ENCODE data around the gene GPR61.

GPR61 gene, protein sequence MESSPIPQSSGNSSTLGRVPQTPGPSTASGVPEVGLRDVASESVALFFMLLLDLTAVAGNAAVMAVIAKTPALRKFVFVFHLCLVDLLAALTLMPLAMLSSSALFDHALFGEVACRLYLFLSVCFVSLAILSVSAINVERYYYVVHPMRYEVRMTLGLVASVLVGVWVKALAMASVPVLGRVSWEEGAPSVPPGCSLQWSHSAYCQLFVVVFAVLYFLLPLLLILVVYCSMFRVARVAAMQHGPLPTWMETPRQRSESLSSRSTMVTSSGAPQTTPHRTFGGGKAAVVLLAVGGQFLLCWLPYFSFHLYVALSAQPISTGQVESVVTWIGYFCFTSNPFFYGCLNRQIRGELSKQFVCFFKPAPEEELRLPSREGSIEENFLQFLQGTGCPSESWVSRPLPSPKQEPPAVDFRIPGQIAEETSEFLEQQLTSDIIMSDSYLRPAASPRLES

DNA sequence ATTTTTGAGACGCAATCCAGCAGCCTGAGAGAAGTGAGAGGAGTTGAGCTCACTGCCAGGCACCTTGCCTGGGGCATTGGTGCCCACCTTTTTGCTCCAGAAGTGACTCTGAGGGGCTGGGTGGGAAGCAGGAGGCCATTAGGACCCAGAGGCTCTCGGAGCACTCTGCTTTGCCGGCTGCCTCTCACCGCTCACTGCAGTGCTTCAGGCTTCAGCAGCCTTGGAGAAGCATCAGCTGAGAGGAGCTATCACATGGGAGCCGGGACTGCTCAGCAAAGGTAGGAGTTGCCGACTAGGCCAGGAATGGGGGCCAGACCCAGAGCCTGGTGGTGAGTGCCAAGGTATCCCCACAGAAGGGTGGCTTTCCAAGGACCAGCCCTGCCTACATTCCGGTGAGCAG is at the start of gene GPR61:
TSS of gene GPR61 (plus strand) at position 197 of the 400 bp plus-strand sequence. CDS start 3,151 bp downstream, outside the sequence.
- DNase-seq: no peak

DNA sequence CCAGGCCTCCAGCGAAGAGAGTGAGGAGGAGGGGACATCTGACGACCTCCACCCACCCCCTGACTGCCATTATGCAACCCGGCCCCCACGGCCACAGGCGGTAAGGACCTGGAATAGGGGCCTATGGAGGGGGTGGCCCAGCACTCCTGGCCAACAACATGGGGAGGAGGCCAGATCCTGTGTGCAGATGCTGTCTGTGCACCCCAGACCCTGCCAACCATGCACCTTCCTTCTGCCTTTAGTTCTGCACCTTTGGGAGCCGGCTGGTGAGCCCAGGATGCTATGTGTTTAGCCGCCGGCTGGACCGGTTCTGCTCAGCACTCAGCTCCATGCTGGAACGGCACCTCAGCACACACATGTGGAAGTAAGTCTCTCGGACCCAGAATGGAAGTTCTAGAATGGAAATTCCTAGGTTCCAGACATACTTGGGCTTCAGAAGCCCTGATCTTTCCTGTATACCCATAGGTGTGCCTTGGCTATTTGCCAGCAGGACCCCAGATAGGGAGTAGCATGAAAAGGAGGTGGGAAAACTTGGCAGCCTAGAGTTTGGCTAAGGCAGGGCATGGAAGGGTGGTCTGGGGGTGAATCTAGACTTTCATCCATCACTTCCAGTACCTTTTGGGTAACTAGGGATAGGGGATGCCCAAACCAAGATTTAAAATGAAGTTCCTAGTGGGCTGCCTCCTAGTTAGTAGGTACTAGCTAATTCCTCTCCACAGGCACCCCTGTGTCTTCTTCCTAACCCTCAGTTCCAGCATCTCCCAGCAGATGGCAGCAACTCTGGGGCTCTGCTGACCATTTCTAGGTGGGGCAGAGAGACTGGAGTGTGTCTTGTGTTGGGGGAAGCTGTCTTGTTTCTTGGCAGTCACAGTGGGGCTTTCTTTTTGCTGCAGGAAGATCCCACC is 49.4 kb upstream of the GPR61 start:
- DNase-seq: peak; percentile 90

DNA sequence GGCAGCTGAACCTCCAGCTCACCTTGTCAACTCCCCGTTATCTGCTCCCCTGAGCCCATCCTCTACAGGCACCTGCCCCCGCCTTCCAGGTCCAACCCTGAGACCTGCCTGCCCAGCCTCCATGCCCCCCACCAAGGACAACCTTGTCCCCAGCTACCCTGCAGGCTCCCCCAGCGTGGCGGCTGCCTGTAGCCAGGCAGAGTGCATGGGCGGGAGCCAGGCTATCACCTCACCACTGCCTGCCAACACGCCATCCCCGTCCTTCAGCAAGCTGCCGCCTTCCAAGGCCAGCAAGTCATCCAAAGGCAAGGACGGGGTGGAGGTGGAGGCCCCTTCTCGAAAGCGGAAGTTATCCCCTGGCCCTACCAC is 48.8 kb upstream of the GPR61 start:
- no peak for DNase-seq

DNA sequence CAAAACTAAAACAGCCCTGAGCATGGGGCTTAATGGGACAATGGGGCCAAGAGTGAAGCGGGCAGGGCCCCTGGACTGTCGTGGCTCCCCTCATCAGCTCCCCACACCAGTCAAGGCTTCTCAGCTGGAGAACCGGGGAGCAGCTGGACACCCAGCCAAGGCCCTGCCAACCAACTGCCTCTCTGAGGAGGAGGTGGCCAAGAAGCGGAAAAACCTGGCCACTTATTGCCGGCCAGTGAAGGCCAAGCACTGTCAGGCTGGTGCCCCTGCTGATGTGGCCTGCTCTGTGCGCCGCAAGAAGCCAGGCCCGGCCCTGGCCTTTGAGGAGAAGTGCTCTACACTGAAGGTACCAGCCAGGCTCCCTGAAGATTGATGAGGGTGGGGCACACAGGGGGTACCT is 48.3 kb upstream of the GPR61 start:
- no peak for DNase-seq

DNA sequence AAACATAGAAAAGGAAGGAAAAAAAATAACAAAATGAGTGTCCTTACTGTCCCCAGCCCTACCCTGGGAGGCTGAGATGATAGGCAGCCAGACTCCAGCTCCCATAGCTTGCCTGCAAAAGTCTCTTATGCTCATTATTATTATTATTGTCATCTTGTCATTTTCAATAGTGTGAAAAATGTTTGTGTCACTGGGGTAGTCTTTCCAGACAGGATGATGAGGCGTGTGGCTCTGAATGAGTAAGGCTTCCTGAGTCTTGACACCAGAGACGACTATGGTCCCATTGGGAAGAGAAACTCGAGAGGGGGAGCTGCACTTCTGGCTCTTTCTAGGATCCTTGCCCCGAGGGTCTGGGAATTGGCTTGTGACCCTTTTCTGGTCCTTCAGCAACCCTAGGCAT is 46.9 kb upstream of the GPR61 start:
- DNase-seq: no peak

DNA sequence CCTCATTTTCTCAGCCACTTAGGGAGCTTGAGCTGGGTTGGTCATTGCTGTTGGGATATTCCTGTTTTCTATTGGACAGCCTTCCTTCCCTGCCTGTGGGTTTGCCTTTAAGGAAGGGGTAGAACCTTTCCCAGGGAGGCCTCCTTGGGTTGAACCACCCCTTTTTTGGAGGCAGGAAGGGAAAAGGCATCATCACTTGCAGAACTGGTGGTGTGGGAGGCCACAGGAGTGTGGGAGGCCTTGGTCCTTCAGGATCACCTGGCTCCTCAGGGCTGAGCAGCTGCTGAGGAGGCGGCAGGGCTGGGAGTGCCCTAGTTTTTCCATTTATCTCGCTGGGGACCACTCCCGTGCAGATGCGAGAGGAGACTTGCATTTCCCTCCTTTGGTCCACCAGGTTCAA is 46.4 kb upstream of the GPR61 start:
- DNase-seq: no peak

DNA sequence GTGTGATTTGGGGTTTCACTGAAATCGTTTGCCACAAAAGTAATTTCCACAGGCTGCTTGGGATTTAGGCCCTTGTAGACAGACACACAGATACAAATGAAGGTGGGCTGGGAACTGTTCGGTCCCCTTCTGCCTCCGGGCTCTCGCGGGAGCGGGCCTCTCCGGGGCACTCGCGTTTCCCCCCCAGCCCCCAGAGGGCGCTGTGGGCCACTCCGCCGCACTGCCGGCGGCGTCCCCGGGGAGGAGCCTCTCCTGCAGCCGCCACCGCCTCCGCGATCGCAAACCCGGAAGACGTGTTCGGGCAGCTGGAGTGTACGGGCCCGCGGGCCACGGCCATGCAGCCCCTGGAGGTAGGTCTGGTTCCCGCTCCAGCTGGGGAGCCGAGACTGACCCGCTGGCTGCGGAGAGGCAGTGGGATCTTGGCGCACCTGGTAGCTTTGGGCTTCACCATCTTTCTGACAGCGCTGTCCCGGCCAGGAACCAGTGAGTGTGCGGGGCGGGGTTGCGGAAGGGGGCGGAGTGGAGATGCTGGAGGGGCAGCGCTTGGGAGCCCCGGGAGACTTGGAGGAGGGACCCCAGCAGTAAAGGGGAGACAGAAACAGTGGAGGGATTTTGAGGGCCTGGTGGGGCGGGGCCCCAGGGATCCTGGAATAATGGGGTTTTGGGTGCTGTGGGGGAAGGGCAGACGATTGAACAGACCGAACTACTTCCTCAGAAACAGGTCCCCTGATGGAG is 45.7 kb upstream of the GPR61 start, which contains the start of gene CYB561D1:
TSS of gene CYB561D1 (plus strand) at position 290 of the 735 bp plus-strand sequence. CDS start at position 336, 46 bp downstream.
- DNase-seq: peak; percentile 96

DNA sequence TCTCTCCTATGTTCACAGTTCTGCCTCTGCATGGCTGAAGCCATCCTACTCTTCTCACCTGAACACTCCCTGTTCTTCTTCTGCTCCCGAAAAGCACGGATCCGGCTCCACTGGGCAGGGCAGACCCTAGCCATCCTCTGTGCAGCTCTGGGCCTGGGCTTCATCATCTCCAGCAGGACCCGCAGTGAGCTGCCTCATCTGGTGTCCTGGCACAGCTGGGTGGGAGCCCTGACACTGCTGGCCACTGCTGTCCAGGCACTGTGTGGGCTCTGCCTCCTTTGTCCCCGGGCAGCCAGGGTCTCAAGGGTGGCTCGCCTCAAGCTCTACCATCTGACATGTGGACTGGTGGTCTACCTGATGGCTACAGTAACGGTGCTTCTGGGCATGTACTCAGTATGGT is 43.9 kb upstream of the GPR61 start:
- no peak for DNase-seq

DNA sequence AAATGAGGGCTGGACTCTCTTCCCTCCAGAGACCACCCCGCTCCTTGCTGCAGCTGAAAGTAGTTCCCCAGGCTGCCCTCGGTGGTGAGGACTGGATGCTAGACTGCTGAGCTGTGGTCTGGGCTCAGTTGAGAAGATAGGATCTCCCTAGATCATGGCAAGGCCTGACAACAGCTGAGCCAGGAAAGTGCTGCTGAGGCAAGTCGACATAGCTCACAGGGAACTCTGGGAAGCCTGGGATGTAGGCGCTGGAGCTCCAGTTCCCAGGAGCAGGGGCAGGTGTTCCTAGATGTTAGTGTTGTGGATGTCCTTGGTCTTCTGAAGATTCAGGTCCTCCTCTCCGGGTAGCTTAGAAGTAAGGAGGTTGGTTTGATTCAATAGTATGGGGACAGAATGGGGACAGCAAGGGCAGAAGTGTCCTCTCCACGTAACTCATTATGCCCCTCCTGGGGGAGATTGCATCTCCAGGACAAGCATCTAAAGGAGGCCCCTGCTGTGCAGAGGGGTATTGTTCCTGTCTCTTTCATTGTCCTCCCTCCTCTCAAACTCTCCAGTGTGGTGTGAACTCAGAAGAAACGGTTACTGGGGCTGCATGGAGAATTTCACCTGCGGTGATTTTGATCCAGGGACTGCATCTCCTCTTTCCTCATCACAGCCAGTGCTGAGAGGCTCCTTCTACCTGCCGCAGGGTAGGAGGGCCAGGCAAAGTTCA is 42.1 kb upstream of the GPR61 start:
- DNase-seq: no peak

DNA sequence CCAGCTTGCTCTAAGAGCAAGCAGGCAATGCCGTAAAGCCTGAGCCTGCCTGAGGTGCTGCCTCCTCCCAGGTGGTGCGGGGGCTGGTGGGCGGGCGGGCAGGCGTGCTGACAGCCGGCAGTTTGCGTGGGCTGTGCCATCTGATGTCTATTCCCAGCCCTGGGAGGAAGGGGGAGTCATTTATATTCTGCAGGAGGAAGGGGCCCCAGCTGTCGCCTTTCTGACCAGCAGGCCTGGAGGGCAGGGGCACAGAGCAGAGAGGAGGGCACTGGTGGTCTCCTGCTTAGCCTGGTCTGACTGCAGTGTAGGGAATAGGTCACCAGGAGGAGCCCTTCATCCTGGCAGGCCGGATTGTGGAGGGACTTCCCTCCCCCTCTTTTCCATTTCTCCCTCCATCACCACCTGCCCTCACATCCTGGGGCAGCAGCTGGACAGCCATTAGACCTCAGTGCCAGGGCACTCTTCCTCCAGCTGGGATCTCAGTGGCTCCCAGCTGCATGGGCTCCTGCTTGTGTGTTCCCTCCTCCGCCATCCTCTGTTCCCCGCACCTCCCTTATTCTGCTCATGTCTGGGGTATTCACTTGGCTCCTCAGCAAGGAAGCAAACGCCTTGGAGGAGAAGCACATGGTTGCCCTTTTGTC is 41.4 kb upstream of the GPR61 start:
- DNase-seq: peak; percentile 69

DNA sequence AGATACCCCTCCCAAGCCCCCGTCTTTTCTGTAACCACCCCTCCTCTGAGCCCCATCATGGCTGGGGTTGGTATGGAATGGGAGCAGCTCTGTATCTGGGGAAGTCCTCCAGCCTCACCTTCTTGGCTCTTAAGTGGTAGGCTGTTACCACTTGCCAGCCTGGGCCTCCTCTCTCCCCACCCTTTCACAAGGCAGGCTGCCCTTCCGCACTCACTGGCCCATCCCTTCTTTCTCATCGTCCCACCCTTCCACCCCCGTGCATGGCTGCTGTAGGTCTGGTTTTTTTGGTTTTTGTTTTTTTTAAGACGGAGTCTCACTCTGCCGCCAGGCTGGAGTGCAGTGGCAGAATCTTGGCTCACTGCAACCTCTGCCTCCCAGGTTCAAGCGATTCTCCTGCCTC is 40.6 kb upstream of the GPR61 start:
- DNase-seq: no peak

DNA sequence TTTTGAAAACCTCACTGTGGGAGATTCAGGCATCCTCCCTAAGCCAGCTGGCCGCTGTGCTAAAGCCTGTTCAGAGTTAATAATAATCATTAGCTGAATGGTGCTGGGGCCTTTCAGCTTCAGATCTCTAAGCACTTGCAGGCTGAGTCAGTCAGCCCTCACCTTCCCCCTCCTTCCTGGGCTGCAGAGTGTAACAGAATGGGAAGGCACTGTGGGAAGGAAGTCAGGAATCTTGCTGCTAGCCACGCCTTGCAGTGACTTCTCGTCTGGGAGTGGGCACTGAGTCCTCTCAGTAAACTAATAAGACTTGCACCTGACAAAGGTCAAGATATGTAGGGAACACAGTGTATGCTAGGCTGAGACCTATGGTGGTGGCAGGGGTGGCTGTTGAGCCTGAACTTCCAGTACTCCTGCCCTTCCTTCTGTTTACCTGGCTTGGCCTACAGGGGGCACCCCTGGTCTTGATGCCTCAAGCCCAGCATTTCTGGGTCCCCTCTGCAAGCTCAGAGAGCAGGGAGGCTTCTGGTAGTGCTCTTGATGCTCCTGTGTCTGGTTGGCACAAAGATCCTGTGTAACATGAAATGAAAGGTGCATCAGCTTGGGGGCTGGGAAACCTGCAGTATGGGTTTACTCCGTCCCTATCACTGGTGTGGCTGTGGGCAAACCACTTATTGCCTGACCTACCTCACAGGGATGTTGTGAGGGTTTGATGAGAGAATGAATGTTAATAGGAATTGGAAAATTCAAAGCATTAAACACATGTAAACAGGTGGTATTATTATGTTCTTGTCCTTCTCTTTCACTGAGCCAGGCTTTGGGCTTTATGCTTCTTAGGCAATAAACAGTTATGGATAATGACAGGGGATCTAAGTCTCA is 39.8 kb upstream of the GPR61 start:
- peak; percentile 83 for DNase-seq

DNA sequence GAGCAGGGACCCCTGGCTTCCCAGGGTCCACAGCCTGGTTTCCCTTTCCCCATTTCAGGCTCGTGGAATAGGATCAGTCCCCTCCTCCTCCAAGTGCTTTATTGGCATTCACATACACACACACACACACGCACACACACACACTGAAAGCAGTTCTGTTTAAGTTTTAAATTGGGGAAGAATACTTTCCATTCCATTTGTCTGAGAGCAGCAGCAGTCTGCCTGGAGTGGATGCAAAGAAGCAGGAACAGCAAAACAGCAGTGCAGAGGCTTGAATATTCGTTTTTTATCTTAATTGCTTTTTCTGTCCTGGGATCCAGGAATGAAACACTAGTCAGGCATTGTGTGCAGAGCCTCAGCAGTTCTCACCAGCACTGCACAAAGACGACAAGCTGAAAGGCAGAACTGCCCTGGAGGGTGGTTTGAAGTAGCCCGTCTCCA is 38.7 kb upstream of the GPR61 start:
- no peak for DNase-seq

DNA sequence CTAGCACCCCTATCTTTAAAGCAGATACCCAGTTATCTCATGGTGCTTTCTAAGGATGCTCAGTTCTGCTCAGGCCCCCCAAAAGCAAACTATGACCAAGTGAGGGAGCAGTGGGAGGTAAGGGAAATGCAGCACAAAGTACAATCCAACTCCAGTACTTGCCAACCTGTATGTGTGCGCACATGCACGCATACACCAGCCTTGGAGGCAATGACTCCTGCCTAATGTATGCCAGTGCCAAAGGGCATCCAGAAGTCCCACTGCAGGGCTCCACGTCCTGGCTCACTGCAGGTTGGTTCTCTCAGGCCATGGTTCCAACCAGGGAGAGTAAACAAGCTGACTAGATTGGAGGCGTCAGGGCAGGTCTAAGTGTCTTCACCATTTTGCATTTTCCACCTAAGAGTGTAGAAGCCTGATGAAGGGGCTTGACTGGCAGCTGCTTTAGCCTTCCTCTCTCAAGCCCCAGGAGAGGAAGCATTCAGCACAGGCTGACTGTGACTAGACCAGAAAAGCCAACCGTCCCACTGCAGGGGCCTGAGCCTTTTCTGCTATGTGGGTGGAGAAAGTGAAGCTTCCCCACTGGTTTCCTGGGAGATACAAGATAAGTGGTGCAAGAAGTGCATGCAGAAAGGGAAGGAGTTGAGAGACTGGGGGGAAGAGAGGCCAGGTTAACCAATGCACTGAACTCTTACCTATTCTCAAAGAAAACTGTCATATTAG is 37.9 kb upstream of the GPR61 start:
- DNase-seq: no peak

DNA sequence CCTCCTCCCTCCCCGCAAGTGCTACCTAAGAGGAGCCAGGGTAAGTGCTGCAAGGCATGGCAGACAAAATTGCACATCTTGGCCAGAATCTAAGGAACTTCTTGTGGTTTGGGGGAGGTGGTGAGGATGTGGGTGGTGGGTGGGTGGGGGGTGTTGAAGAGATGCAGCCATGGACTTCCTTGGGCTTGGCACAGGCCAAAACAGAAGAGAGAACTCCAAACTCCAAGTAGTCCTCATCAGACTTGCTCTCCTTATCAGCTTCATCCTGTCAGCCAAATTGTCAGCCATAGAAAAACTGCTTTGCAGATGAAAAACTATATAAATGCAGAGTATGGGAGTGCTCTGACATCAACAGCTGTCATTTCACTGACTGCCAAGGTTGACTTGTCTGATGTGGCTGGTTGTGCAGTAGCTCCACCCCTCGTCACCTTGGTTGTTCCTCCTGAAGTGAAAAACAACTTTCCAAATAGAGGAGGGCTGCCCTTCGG is 37.3 kb upstream of the GPR61 start:
- DNase-seq: peak; percentile 80

DNA sequence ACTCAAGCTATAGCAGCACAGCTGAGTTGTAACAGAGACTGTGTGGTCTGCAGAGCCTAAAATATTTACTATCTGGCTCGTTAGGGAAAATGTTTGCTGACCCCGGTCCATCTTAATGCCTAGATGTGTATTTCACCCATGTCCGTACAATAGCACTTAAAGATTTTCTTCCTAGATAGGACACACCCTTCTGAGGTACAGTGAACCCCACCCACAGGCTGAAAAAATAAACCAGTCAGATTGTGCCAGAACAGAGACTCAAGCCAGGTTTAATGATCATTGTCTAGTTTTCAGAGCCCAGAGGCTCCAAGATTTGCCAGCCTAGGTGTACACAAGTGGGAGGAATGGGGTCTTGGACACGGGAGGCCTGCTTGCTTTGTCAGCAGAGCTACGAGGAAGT is 35.7 kb upstream of the GPR61 start:
- DNase-seq: no peak

DNA sequence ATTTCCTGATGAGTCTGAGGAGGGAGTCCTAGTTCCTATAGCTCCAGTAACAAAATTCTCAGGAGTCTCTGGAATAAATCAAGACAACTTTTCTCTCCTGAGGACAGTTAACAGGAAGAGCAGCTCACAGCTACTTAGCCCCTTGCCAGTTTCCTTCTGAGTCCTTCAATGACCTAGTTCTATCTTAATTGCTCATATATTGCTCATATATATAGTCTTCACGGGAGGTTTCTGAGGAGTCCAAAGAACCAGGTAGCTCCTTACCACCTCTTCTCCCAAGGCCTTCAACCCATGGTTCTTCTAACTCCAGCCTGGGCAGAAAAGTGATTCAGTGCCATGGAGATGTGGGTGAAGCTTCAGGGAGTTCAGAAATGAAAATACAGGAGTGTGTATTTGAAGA is 34.7 kb upstream of the GPR61 start:
- DNase-seq: no peak

DNA sequence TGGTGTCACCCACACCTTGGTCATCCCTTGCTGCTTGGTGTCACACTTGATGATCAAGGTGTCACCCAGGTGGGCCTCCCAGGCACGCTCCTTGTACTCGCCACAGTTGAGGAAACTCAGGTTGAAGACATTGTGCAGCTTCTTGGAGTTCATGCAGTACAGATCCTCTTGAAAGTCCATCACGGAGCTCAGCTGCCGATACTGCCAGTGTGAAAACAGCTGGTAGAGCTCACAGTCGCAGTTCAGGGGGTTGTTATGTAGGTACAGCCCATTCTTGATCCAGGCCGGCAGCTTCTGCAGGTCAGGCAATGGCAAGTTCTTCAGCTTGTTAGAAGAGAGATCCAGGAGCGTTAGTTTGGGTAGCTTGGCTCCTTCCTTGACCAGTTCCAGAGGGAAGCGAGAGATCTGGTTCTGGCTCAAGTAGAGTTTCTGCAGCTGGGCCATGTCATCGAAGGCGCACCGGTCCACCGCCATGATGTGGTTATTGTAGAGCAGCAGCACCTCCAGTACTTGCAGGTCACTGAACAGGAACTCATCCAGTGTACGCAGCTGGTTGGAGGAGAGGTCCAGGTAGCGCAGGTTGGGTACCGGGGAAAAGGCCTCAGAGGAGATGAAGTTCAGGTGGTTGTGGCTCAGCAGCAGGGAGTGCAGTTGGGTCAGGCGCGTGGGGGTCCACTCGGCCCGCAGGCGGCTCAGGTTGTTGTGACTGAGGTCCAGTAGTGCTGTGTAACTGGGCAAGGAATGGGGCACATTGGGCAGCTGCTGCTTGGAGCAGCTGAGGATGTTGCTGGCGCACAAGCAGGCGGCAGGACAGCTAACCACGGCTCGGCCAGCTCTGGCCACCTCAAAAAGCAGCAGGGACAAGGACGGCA is 31.4 kb upstream of the GPR61 start:
- DNase-seq: peak; percentile 62

DNA sequence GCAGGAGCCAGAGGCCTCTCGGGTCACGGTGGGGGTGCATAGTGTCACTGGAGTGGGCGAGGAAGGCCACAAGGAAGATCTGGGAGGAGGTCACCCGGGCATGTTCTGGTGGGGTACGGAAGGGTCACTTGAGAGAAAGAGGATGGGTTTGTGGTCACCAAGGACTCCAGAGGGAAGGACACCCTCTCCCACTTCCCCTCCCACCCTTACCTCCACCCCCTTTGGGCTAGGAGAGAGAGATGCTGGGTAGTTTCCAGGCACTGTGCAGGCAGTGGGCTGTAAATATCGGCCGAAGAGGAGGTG is 30.8 kb upstream of the GPR61 start:
- peak; percentile 54 for DNase-seq

Measured in activated effector memory CD4-positive, alpha-beta T cell treated with anti-CD3 and anti-CD28 coated beads, Interleukin-2, amount 50 U/mL, for 16 hours (primary cell).